ENCODE results near the gene RNASEL.

The RNASEL gene

GRCh38 chr1:182580736-182581135 is 8.3 kb downstream of the RNASEL start:
- no peak for ATAC-seq
- TF ChIP-seq ZNF565 (CRISPR knock-in tag; conservative IDR thresholded peaks at IDR 0.05; ENCODE audit: low read depth): no peak
- TF ChIP-seq ZC3H10 (CRISPR knock-in tag; IDR thresholded peaks at IDR 0.05): no peak
- TF ChIP-seq ZFP30 (CRISPR knock-in tag; IDR thresholded peaks at IDR 0.05): no peak

- no peak for TF ChIP-seq ZNF565 (CRISPR knock-in tag; conservative IDR thresholded peaks at IDR 0.05; ENCODE audit: low read depth)
- no peak for TF ChIP-seq ZFP3 (CRISPR knock-in tag; IDR thresholded peaks at IDR 0.05)
- no peak for TF ChIP-seq TOX (CRISPR knock-in tag; IDR thresholded peaks at IDR 0.05; ENCODE audit: borderline replicate concordance)
- no peak for TF ChIP-seq TCF4 (CRISPR knock-in tag; IDR thresholded peaks at IDR 0.05; ENCODE audit: borderline replicate concordance)
- TF ChIP-seq ISL1 (CRISPR knock-in tag; IDR thresholded peaks at IDR 0.05): no peak; the same call in 1 of the 2 replicates
- no peak for TF ChIP-seq ESRRG (CRISPR knock-in tag; IDR thresholded peaks at IDR 0.05)
- no peak for TF ChIP-seq ZNF8 (CRISPR knock-in tag; IDR thresholded peaks at IDR 0.05)
- TF ChIP-seq GLIS3 (CRISPR knock-in tag; IDR thresholded peaks at IDR 0.05): no peak
- TF ChIP-seq OSR1 (CRISPR knock-in tag; IDR thresholded peaks at IDR 0.05): no peak
- TF ChIP-seq CSRNP3 (CRISPR knock-in tag; IDR thresholded peaks at IDR 0.05): no peak
- TF ChIP-seq RARB (CRISPR knock-in tag; IDR thresholded peaks at IDR 0.05): no peak
- TF ChIP-seq BACH2 (CRISPR knock-in tag; IDR thresholded peaks at IDR 0.05; ENCODE audit: borderline replicate concordance): no peak
- TF ChIP-seq TSHZ2 (CRISPR knock-in tag; IDR thresholded peaks at IDR 0.05): no peak
- TF ChIP-seq SNAI2 (CRISPR knock-in tag; IDR thresholded peaks at IDR 0.05): no peak
- no peak for TF ChIP-seq PPARA (CRISPR knock-in tag; IDR thresholded peaks at IDR 0.05; ENCODE audit: borderline replicate concordance)
- no peak for TF ChIP-seq ZFP30 (CRISPR knock-in tag; IDR thresholded peaks at IDR 0.05)
- no peak for TF ChIP-seq ZC3H10 (CRISPR knock-in tag; IDR thresholded peaks at IDR 0.05)
- no peak for TF ChIP-seq POU6F1 (CRISPR knock-in tag; IDR thresholded peaks at IDR 0.05; ENCODE audit: borderline replicate concordance, low read depth)
- no peak for TF ChIP-seq ARNTL (CRISPR knock-in tag; IDR thresholded peaks at IDR 0.05; ENCODE audit: borderline replicate concordance, low read depth)
- no peak for TF ChIP-seq ZNF70 (CRISPR knock-in tag; IDR thresholded peaks at IDR 0.05)
- ATAC-seq: no peak
Observed at GRCh38 chr1:182575540-182576149, 13.4 kb downstream of the RNASEL start.

GRCh38 chr1:182574156-182574555 is 14.9 kb downstream of the RNASEL start:
- ATAC-seq: no peak
- TF ChIP-seq RARB (CRISPR knock-in tag; IDR thresholded peaks at IDR 0.05) (no peak), OSR1 (CRISPR knock-in tag; IDR thresholded peaks at IDR 0.05) (no peak)

GRCh38 chr1:182570611-182570970 is 18.5 kb downstream of the RNASEL start:
- no peak for ATAC-seq
- TF ChIP-seq CSRNP3 (CRISPR knock-in tag; IDR thresholded peaks at IDR 0.05): no peak
- TF ChIP-seq ZFP3 (CRISPR knock-in tag; IDR thresholded peaks at IDR 0.05): no peak
- no peak for TF ChIP-seq POU6F1 (CRISPR knock-in tag; IDR thresholded peaks at IDR 0.05; ENCODE audit: borderline replicate concordance, low read depth)
- no peak for TF ChIP-seq ZC3H10 (CRISPR knock-in tag; IDR thresholded peaks at IDR 0.05)
- no peak for TF ChIP-seq ZNF8 (CRISPR knock-in tag; IDR thresholded peaks at IDR 0.05)
- TF ChIP-seq ISL1 (CRISPR knock-in tag; IDR thresholded peaks at IDR 0.05): no peak
- no peak for TF ChIP-seq CSDC2 (CRISPR knock-in tag; IDR thresholded peaks at IDR 0.05)
- TF ChIP-seq RARB (CRISPR knock-in tag; IDR thresholded peaks at IDR 0.05): no peak
- no peak for TF ChIP-seq TSHZ2 (CRISPR knock-in tag; IDR thresholded peaks at IDR 0.05)
- TF ChIP-seq ZNF70 (CRISPR knock-in tag; IDR thresholded peaks at IDR 0.05): no peak
- no peak for TF ChIP-seq PATZ1 (CRISPR knock-in tag; IDR thresholded peaks at IDR 0.05; ENCODE audit: borderline replicate concordance)

Data from SK-N-SH treated with all-trans-retinoic acid at 6 μM for 48 hours (cell line).